ENCODE measurements around the gene SUGP1. TPM values are rescaled to one million over a fixed set of nuclear protein-coding genes. Genes with fewer than 3 reads are reported as not detected.

Gene SUGP1
- total and polyA plus RNA-seq, 4 donors: 22.0 to 58.4 (median 36.6) TPM

- Histone ChIP-seq H3K27ac (ENCODE audit: low read depth in 1 of 2, low read length in 2 of 2) (no peak overlapping the region), H3K36me3 (ENCODE audit: control insufficient read depth in 1 of 2, insufficient read depth in 2 of 2, low read length in 1 of 2) (peaks cover 0 to 2% of the 10 kb centered on the region in 2 donors), H3K4me3 (ENCODE audit: low read length in 2 of 2) (no peak overlapping the region), H3K4me1 (ENCODE audit: control insufficient read depth in 1 of 2, insufficient read depth in 2 of 2, low read length in 2 of 2) (no peaks in the 10 kb centered on the region), H3K9me3 (ENCODE audit: control insufficient read depth, low read length) (no peaks in the 10 kb centered on the region), H3K27me3 (ENCODE audit: control insufficient read depth in 1 of 2, insufficient read depth in 2 of 2, low read length in 1 of 2) (no peaks in the 10 kb centered on the region)
- DNase-seq: no peak
- no peak for ATAC-seq (ENCODE audit: low FRiP score)
- intact Hi-C loops (cut with DNase I): no loop called here
- WGBS, 2 donors: 82 to 89% methylated on average over 16 of the region's 16 CpGs
Observed at GRCh38 chr19:19335408-19336158, 15.3 kb upstream of the SUGP1 start.

GRCh38 chr19:19334989-19335344, 14.7 kb upstream of the SUGP1 start:
- no peak for DNase-seq
- intact Hi-C loops (cut with DNase I): no loop called here

GRCh38 chr19:19334063-19334988, 14.0 kb upstream of the SUGP1 start:
- DNase-seq: no peak
- no peak for ATAC-seq (ENCODE audit: low FRiP score)
- H3K27me3 ChIP-seq (ENCODE audit: control insufficient read depth in 1 of 2, insufficient read depth in 2 of 2, low read length in 1 of 2): no peaks in the 10 kb centered on the region
- no peak overlapping the region for H3K4me3 ChIP-seq (ENCODE audit: low read length in 2 of 2)
- intact Hi-C loops (cut with DNase I): no loop called here
- no peaks in the 10 kb centered on the region for H3K9me3 ChIP-seq (ENCODE audit: control insufficient read depth, low read length)
- H3K27ac ChIP-seq (ENCODE audit: low read depth in 1 of 2, low read length in 2 of 2): no peak overlapping the region
- peaks cover 3% of the 10 kb centered on the region in 2 donors for H3K36me3 ChIP-seq (ENCODE audit: control insufficient read depth in 1 of 2, insufficient read depth in 2 of 2, low read length in 1 of 2)
- no peaks in the 10 kb centered on the region for H3K4me1 ChIP-seq (ENCODE audit: control insufficient read depth in 1 of 2, insufficient read depth in 2 of 2, low read length in 2 of 2)
- WGBS, 2 donors: 82 to 85% methylated on average over 21 to 22 of the region's 22 CpGs

More at GRCh38 chr19:19334989-19335344, 14.7 kb upstream of the SUGP1 start:
- no peak for ATAC-seq (ENCODE audit: low FRiP score)
- WGBS, 2 donors: 73 to 78% methylated on average over 3 of the region's 3 CpGs
- Histone ChIP-seq H3K9me3 (ENCODE audit: control insufficient read depth, low read length) (no peaks in the 10 kb centered on the region), H3K27me3 (ENCODE audit: control insufficient read depth in 1 of 2, insufficient read depth in 2 of 2, low read length in 1 of 2) (no peaks in the 10 kb centered on the region), H3K4me1 (ENCODE audit: control insufficient read depth in 1 of 2, insufficient read depth in 2 of 2, low read length in 2 of 2) (no peaks in the 10 kb centered on the region), H3K4me3 (ENCODE audit: low read length in 2 of 2) (no peak overlapping the region), H3K36me3 (ENCODE audit: control insufficient read depth in 1 of 2, insufficient read depth in 2 of 2, low read length in 1 of 2) (peaks cover 2 to 3% of the 10 kb centered on the region in 2 donors), H3K27ac (ENCODE audit: low read depth in 1 of 2, low read length in 2 of 2) (no peak overlapping the region)

- ATAC-seq (ENCODE audit: low FRiP score) (no peak), DNase-seq (no peak)
- 58 to 59% methylated on average over 6 of the region's 6 CpGs for WGBS, 2 donors
- no peaks in the 10 kb centered on the region for H3K4me1 ChIP-seq (ENCODE audit: control insufficient read depth in 1 of 2, insufficient read depth in 2 of 2, low read length in 2 of 2)
- intact Hi-C loops (cut with DNase I): loop anchor here in 1 of 2 donors (10.0 kb wide), 1 partner anchor 124 kb away; the partner anchor contains the start of gene NR2C2AP
- H3K9me3 ChIP-seq (ENCODE audit: control insufficient read depth, low read length): no peaks in the 10 kb centered on the region
- no peak overlapping the region for H3K4me3 ChIP-seq (ENCODE audit: low read length in 2 of 2)
- no peaks in the 10 kb centered on the region for H3K27me3 ChIP-seq (ENCODE audit: control insufficient read depth in 1 of 2, insufficient read depth in 2 of 2, low read length in 1 of 2)
- no peak overlapping the region for H3K27ac ChIP-seq (ENCODE audit: low read depth in 1 of 2, low read length in 2 of 2)
- peaks cover 5 to 7% of the 10 kb centered on the region in 2 donors for H3K36me3 ChIP-seq (ENCODE audit: control insufficient read depth in 1 of 2, insufficient read depth in 2 of 2, low read length in 1 of 2)
Observed at GRCh38 chr19:19329126-19329525, 8.8 kb upstream of the SUGP1 start.

GRCh38 chr19:19327672-19328071, 7.4 kb upstream of the SUGP1 start:
- Histone ChIP-seq H3K27ac (ENCODE audit: low read depth in 1 of 2, low read length in 2 of 2) (no peak overlapping the region), H3K36me3 (ENCODE audit: control insufficient read depth in 1 of 2, insufficient read depth in 2 of 2, low read length in 1 of 2) (peaks cover 5 to 7% of the 10 kb centered on the region in 2 donors), H3K9me3 (ENCODE audit: control insufficient read depth, low read length) (no peaks in the 10 kb centered on the region), H3K27me3 (ENCODE audit: control insufficient read depth in 1 of 2, insufficient read depth in 2 of 2, low read length in 1 of 2) (no peaks in the 10 kb centered on the region), H3K4me1 (ENCODE audit: control insufficient read depth in 1 of 2, insufficient read depth in 2 of 2, low read length in 2 of 2) (no peaks in the 10 kb centered on the region), H3K4me3 (ENCODE audit: low read length in 2 of 2) (no peak overlapping the region)
- intact Hi-C loops (cut with DNase I): loop anchor here in 1 of 2 donors (10.0 kb wide), 1 partner anchor 123 kb away; the partner anchor contains the start of gene NR2C2AP
- 93 to 96% methylated on average over 8 of the region's 8 CpGs for WGBS, 2 donors
- ATAC-seq (ENCODE audit: low FRiP score) (no peak), DNase-seq (no peak)

GRCh38 chr19:19324059-19324770, 3.9 kb upstream of the SUGP1 start:
- Histone ChIP-seq H3K27me3 (ENCODE audit: control insufficient read depth in 1 of 2, insufficient read depth in 2 of 2, low read length in 1 of 2) (no peaks in the 10 kb centered on the region), H3K4me3 (ENCODE audit: low read length in 2 of 2) (no peak overlapping the region), H3K36me3 (ENCODE audit: control insufficient read depth in 1 of 2, insufficient read depth in 2 of 2, low read length in 1 of 2) (peaks cover 3 to 4% of the 10 kb centered on the region in 2 donors), H3K4me1 (ENCODE audit: control insufficient read depth in 1 of 2, insufficient read depth in 2 of 2, low read length in 2 of 2) (no peaks in the 10 kb centered on the region), H3K27ac (ENCODE audit: low read depth in 1 of 2, low read length in 2 of 2) (no peak overlapping the region), H3K9me3 (ENCODE audit: control insufficient read depth, low read length) (no peaks in the 10 kb centered on the region)
- ATAC-seq (ENCODE audit: low FRiP score) (no peak), DNase-seq (no peak)
- WGBS, 2 donors: 83 to 84% methylated on average over 7 of the region's 7 CpGs
- intact Hi-C loops (cut with DNase I): loop anchor here in 1 of 2 donors (10.0 kb wide), 1 partner anchor 119 kb away; the partner anchor contains the start of gene NR2C2AP

- ATAC-seq (ENCODE audit: low FRiP score) (no peak), DNase-seq (no peak)
- Histone ChIP-seq H3K4me3 (ENCODE audit: low read length in 2 of 2) (peak overlapping the region; percentile 65 to 89), H3K36me3 (ENCODE audit: control insufficient read depth in 1 of 2, insufficient read depth in 2 of 2, low read length in 1 of 2) (peaks cover 4 to 5% of the 10 kb centered on the region in 2 donors), H3K27ac (ENCODE audit: low read depth in 1 of 2, low read length in 2 of 2) (peak overlapping the region; percentile 10 to 73), H3K27me3 (ENCODE audit: control insufficient read depth in 1 of 2, insufficient read depth in 2 of 2, low read length in 1 of 2) (no peaks in the 10 kb centered on the region), H3K4me1 (ENCODE audit: control insufficient read depth in 1 of 2, insufficient read depth in 2 of 2, low read length in 2 of 2) (no peaks in the 10 kb centered on the region), H3K9me3 (ENCODE audit: control insufficient read depth, low read length) (no peaks in the 10 kb centered on the region)
- intact Hi-C loops (cut with DNase I): loop anchor here in 1 of 2 donors (10.0 kb wide), 1 partner anchor 116 kb away; the partner anchor contains the start of gene NR2C2AP
- WGBS, 2 donors: 0 to 1% methylated on average over 33 to 34 of the region's 34 CpGs
Observed at GRCh38 chr19:19321141-19321577, 850 bp upstream of the SUGP1 start.

- 4 to 6% methylated on average over 32 of the region's 32 CpGs for WGBS, 2 donors
- Histone ChIP-seq H3K9me3 (ENCODE audit: control insufficient read depth, low read length) (no peaks in the 10 kb centered on the region), H3K27ac (ENCODE audit: low read depth in 1 of 2, low read length in 2 of 2) (peak overlapping the region in 1 of 2 donors; percentile 16), H3K36me3 (ENCODE audit: control insufficient read depth in 1 of 2, insufficient read depth in 2 of 2, low read length in 1 of 2) (peaks cover 8 to 9% of the 10 kb centered on the region in 2 donors), H3K4me1 (ENCODE audit: control insufficient read depth in 1 of 2, insufficient read depth in 2 of 2, low read length in 2 of 2) (no peaks in the 10 kb centered on the region), H3K27me3 (ENCODE audit: control insufficient read depth in 1 of 2, insufficient read depth in 2 of 2, low read length in 1 of 2) (no peaks in the 10 kb centered on the region), H3K4me3 (ENCODE audit: low read length in 2 of 2) (peak overlapping the region; percentile 89 to 91)
- DNase-seq (no peak), ATAC-seq (ENCODE audit: low FRiP score) (peak; percentile 45)
- intact Hi-C loops (cut with DNase I): loop anchor here in 1 of 2 donors (10.0 kb wide), 1 partner anchor 115 kb away; the partner anchor contains the start of gene NR2C2AP
Observed at GRCh38 chr19:19319732-19320360, 463 bp downstream of the SUGP1 start.

Data from aorta (tissue), 5 donors.